Right ventricle myocardium inferior (tissue), 1 donor: ENCODE measurements around the gene CD28. TPM values are rescaled to one million over a fixed set of nuclear protein-coding genes. Genes with fewer than 3 reads are reported as not detected.

ENCODE experiments used
- ATAC-seq: fragments of 200-7000 bp; cut with Tn5 transposase; one replicate; pipeline ENCODE4 v1.9.1; 2020; ENCODE audit warnings: mild to moderate bottlenecking, moderate library complexity
- DNase-seq: peaks from one replicate; pipeline ENCODE4 v3.0.0; 2021; ENCODE audit errors: missing footprints
- intact Hi-C: fragments of 100-400 bp; cut with DNase I; formaldehyde crosslinking; loops from one replicate; pipeline ENCODE4 v1.11.0; 2022
- total RNA-seq: library from RNA; stranded (reverse); fragmentation: NEBNext Ultra II Directional; extraction: Animal tissue kit (Norgen Biotek cat#: 25700); gene quantifications from one replicate; pipeline ENCODE4 v1.2.1, GENCODE V29; 2021
- donor health status: DM: no; HTN: yes; CAD: no; lungs with severe emphysema.

Gene CD28
- total RNA-seq, 1 donor from 2014 or later, result 0.78 TPM

DNA sequence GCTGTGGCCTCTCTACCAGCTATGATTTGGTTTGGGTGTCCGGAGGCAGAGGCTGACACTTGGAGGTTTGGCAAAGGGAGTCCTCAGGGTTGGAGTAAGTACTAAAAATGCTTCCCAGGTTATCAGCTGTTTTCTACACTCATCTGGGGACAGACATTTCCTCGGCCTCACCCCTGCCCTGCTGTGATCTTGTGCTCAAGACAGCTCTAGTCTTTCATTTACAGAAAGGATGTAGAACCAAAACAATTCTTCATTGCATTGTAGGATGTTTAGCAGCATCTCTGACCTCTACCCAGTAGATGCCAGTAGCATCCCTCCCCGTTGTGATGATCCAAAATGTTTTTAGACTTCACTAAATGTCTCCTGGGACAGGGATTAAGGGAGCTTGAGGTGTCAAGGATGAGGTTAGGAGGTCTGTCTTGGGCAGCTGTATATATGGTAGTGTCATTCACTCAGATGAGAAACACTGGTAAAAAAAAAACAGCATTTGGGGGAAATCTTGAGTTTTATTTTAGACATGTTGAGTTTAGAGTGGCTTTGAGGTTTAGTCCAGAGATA is 26.6 kb downstream of the CD28 start:
- intact Hi-C loops, result no loop called here
- no peak for ATAC-seq

DNA sequence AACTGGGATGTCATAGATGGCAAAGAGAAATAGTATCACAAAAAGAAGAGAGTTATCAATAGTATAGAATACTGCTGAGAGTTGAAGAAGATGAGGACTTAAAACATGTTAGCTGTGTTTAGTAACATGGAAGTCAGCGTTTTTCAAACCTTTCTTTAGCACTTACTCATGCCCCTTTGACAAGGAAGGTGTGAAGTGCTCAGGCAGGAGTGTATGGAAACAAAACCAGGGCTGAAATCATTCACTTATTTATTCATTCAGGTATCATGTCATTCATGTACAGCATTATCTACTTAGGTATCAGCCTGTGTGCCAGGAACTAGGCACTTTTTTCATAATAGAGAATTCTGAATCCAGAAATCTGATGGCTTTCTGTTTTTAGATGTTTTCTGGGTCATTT is 27.2 kb downstream of the CD28 start:
- no peak for DNase-seq
- intact Hi-C loops, result no loop called here

More for the DNA sequence above, 26.6 kb downstream of the CD28 start:
- no peak for DNase-seq

DNA sequence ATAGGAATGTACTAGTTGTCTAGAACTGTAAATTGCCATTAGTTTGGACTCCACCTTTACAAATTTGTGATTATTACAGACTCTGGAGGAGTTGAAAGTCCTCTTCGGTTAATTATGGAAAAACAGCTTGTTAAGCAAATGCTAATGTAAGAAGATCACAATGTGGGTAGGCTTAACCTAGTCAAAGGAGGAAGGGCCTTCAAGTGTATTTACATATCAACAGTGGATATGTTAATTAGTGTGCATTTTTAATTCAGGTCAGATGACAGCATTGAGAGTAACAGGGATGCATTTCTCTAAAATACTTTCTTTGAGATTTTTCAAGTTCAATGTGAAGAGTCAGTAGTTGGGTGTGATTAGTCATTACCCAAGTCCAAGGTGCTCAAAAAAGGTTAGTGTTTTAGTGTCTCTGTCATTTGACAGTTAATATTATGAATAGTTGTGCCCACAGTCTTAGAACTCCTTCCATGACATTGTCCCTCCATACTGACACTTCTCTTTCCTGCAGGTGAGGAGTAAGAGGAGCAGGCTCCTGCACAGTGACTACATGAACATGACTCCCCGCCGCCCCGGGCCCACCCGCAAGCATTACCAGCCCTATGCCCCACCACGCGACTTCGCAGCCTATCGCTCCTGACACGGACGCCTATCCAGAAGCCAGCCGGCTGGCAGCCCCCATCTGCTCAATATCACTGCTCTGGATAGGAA is 28.0 kb downstream of the CD28 start:
- no peak for DNase-seq
- intact Hi-C loops, result no loop called here
- ATAC-seq, result no peak

More for the DNA sequence above, 27.2 kb downstream of the CD28 start:
- ATAC-seq, result no peak

DNA sequence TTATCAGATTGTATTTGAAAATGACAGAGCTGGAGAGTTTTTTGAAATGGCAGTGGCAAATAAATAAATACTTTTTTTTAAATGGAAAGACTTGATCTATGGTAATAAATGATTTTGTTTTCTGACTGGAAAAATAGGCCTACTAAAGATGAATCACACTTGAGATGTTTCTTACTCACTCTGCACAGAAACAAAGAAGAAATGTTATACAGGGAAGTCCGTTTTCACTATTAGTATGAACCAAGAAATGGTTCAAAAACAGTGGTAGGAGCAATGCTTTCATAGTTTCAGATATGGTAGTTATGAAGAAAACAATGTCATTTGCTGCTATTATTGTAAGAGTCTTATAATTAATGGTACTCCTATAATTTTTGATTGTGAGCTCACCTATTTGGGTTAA is 30.9 kb downstream of the CD28 start:
- intact Hi-C loops, result no loop called here
- DNase-seq (no peak), ATAC-seq (no peak)

DNA sequence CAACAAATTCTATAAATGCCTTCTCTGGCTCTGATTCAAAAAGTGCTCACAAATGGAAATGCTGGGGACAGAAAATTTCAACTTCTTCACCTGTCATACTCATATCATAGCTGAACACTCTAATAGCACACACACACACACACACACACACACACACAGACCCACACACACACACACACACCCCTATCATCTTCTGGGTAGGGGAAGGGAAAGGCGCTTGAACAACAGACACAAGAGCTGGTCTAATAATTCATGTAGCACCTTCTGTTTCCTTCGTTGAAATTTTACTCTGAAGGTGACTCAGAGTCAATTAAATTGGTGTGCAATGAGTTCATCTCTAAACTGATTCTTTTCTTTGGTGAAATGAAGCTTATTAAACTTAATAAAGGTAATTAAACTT is 32.9 kb downstream of the CD28 start:
- intact Hi-C loops, result no loop called here
- DNase-seq (no peak), ATAC-seq (no peak)

DNA sequence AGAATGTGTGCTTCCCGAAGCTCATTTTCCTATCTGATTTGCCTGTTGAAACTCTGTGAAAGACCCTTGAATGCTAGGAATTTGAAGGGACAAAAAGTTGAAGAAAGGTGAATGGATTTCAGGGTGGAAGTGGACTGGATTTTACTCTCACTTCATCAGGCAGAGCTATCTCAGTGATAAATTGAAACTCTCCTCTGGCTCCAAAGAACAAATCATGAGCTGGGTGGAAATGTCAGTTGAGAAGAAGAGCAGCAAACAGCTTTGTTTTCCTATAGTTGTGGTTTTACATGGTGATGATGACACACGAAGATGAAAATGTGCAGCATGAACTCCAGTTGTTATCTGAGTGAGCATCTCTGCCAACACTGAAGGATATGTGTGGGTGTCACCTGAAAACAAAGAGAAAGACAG is 34.4 kb downstream of the CD28 start:
- no peak for DNase-seq
- ATAC-seq, result no peak
- intact Hi-C loops, result no loop called here

DNA sequence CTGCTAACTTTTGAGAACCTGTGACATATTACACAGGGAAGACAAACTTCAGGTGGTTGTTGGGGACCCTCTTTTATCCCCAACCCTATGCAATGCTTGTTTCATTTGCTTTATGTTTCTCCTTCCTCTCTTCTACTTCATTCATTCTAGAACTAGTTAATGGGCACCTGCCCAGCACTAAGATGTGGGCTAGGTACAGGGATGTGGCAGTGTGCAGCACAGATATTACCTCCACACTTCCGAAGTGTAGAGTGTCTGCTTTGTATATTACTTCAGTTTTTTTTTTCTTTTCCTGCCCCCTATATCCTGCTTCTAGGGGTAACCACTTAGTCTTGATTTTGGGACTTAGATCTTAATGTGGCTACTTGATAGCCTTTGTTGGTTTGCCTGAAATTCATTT is 35.1 kb downstream of the CD28 start:
- DNase-seq (no peak), ATAC-seq (no peak)
- intact Hi-C loops, result no loop called here

DNA sequence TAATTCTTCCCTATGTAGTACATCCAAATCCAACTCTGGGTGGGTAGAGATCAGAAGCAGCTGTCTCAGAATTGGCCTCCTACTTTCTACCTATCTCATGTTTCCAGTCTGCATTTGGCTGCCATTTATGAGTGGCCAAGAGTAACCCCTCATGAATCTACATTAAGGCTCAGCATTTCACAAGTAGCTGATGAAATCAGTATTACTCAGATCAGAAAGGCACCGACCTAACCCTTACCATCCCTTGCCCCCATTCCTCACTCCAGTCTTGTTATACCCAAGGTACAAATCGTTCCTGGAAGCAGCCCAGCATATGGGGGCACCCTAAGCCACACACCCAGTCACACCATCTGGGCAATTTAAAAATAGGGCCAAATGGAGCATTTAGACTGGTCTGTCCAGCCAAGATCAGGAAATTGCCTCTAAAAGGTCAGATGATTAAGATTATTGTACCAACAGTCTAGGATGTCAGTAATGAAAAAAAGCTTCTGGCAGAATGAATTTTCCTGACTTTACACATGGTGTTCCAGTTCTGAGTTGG is 37.1 kb downstream of the CD28 start:
- ATAC-seq, result peak; percentile 34
- DNase-seq, result no peak
- intact Hi-C loops, result no loop called here

DNA sequence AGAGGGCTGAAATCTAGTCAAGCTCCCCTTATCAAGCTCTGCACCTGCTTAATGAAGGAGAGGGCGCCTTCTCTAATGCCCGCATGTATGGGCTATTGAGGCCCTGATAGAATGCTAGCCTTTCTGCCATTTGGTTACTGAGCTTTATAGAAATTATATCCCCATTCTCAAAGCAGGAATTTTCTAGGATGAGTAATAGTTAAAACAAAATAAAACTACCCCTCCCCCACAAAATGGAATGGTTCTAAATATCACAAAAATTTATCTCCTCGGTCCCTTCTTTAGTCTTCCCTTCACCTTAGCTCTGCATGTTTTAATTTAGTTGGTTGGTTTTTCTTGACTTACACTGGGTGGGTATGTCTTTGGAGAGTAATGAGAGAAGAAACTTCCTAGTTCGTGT is 37.7 kb downstream of the CD28 start:
- DNase-seq, result no peak
- ATAC-seq, result no peak
- intact Hi-C loops, result no loop called here

DNA sequence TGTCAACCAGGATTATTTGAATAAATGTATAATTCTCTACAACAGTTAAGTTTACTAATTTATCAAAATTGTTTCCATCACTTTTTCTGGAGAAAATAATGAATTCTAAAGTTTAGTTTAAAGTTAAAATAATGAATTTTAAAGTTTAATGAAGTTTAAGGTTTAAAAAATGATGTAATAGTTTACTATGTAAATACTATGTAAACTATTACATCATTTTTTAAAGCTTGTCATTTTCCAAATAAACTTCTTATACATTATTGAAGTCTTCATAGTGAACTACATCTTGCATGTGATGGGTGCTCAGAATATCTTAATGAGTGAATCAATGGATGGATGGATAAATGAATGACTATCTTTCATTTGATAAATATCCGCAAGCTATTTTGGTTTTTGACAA is 38.8 kb downstream of the CD28 start:
- intact Hi-C loops, result no loop called here
- ATAC-seq, result no peak
- no peak for DNase-seq

DNA sequence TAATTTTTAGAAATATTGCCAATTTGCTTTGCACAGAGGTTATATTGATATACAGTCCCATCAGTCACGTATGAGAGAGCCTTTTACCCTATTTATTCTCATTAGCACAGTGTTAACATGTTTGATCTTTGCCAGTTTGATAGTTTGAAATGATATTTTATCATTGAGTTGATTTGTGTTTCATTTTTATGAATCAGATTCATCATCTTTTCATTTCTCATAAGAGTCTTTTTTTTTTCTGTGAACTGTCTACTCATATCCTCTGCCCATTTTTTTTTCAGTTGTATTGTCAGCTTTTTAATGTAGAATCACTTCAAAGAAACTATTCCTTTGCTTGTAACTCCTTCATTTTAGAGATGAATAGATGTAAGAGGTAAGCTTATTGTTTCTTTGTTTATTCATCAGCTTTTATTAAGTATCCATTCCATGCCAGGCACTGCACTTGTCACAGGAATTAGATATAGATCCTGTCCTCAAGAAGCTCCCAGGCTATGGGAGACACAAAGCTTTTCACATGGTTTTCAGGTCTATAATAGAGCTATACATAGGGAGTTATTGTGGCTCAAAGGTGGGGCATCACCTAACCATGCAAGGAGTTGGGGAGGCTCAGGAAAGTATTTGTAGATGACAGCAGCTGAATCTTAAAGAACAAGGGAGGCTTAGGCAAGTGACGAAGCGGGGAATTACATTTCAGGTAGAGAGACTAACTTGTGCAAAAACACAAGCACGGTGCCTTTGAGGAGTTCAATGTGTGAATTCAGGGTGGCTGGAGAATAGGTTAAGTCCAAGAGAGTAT is 42.1 kb downstream of the CD28 start:
- DNase-seq, result no peak
- intact Hi-C loops, result no loop called here
- no peak for ATAC-seq

DNA sequence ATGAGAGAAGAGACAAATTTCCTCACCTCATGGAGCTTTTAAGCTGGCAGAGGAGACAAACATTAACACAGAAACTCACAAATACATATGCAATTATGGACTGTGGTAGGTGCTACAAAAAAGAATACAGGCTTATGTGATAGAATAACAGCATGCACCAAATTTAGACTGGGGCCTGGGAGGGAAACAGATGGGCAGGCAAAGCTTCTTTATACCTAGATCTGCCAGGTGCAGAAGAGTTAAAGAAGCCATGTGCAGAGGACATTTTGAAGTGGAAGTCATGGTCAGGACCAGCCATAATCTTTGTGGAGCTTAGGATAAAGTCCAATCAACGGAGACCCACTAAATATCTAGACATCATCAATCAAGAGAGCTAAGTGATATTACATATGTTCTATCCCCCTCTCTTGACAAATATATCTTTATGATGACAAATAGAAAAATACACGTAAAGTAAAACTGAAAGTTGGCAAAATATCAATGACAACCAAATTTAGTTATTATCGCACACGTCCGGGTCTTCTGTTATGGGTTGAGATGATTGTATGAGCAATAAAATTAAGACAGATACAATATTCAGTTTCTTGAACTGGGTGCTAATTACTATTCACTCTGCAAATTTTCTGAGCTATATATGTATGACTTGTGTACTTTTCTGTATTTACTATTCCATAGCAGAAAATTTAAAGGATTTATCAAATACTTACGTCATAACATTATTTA is 44.1 kb downstream of the CD28 start:
- ATAC-seq (no peak), DNase-seq (no peak)
- intact Hi-C loops, result no loop called here

DNA sequence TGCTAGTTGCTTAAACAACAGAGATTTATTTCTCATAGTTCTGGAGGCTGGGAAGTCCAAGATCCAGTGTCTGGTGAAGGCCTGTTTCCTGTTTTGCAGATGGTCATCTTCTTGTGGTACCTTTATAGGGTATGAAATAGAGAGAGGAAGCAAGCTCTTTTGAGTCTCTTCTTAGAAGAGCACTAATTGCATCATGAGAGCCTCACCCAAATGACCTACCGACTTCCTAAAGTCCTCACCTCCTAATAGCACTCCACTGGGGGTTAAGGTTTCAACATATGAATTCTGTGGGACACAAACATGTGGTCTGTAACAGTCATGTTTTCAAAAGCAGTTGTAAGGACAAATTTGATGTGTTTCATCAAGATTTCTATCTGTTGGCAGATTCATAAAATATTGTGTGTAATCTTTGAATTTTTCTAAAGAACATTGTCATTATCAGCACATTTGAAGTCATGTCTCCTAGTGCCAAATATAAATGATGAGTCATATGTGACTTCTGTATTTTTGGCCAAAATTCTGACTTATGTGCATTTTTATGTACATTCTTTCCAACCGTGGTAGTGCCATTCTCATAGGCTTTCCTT is 45.3 kb downstream of the CD28 start:
- no peak for ATAC-seq
- intact Hi-C loops, result no loop called here

DNA sequence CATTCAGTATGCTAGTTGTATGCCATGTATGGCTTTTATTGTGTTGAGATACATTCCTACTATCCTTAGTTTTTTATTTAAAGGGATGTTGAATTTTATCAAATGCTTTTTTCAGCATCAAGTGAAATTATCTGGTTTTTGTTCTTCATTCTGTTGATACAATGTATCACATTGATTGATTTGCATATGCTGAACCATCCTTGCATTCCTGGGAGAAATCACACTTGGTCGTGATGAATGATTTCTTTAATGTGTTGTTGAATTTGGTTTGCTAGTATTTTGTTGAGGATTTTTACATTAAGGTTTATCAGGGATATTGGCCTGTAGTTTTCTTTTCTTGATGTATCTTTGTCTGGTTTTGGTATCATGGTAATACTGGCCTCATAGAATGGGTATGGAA is 49.7 kb downstream of the CD28 start:
- DNase-seq, result no peak
- ATAC-seq, result no peak
- intact Hi-C loops, result no loop called here

More for the DNA sequence above, 45.3 kb downstream of the CD28 start:
- DNase-seq, result no peak

DNA sequence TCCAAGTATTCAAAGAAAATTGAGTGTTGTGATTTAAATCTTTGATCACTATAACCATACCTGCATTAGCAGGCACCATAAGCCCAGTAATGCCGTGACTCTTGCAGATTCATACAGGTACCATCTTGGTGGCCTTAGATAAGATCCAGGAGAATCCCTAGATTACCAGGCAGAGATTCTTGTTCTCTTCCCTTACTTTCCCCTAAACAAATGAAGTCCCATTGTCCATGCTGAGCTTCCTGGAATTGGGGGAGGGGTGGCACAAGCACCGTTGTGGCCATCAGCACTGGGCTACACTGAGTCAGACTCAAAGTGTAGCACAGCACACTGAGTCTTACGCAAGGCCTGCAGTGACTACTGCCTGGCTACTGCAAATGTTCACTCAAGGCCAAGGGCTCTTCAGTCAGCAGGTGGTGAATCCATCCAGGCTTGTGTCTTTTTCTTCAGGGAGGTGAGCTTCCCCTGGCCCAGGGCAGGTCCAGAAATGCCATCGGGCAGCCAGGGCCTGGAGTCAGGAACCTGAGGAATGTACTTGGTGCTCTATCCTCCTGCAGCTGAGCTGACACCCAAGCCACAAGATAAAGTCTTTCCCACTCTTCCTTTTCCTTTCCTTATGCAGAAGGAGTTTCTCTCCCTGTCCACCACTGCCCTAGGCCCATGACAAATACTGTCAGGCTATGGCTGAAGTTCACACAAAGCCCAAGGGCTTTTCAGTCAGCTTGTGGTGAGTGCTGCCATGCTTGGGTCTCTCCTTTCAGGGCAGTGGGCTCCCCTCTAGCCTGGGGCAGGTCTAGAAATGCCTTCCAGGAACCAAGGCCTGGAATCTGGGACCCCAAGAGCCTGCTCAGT is 52.6 kb downstream of the CD28 start:
- DNase-seq (no peak), ATAC-seq (no peak)
- intact Hi-C loops, result no loop called here

DNA sequence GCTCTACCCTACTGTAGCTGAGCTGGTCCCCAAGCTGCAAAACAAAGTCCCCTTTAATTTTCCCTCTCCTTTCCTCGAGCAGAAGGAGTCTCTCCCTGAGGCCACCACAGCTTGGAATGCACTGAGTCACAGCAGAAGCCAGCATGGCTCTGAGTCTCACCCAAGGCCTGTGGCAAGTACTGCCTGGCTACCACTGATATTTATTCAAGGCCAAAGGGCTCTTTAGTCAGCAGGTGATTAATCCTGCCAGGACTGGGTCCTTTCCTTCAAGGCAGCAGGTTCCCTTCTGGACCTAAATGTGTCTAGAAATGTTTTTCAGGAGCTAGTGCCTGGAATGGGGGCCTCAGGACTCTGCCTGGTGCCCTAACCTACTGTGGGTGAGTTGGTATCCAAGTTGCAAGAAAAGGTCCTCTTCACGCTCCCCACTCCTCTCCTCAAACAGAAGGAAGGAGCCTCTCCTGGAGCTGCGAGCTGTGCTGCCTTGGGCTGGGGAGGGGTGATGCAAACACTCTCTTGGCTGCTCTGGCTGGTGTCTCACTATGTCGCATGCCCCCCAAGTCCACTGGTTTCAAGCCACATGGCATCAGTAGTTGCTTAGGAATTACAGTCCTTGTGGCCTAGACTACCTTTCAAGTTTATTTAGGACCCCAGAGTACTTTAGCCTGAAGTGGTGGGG is 53.4 kb downstream of the CD28 start:
- DNase-seq (no peak), ATAC-seq (no peak)
- intact Hi-C loops, result no loop called here

DNA sequence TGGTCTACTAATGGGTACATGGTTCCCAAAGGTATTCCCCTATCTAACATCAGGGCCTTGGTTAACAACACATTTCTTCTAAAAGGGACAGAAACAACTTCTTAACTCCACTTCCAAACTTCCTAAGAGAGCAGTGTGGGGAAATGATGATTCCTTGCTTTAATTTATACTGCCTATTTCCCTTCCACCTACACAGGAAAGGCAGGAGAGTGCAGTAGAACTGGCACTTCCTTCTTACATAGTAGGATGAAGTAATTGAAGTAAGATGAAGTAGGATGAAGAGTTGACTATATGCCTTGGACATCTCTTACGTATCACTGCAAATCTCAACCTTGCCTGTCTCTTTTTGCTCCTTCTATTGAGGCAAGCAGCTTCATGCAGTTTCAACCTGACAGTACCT is 54.7 kb downstream of the CD28 start:
- no peak for ATAC-seq
- intact Hi-C loops, result no loop called here
- DNase-seq, result no peak
